HG02610 (cell line): ENCODE data around the gene KRT81.
A peak's percentile ranks its signal among the peaks of the same experiment; 100 is the strongest.

Experiments
- ATAC-seq: cut with Tn5 transposase; IDR thresholded peaks from one replicate; pipeline ENCODE4 v1.9.1; 2021; ENCODE audit warnings: mild to moderate bottlenecking, moderate library complexity; ENCODE audit not compliant: unreplicated experiment

The KRT81 gene

GRCh38 chr12:52291267-52291935 is at the start of gene KRT81:
TSS of gene KRT81 (minus strand) at chr12:52291534. CDS start at chr12:52291465, 69 bp downstream.
- no peak for ATAC-seq

- ATAC-seq, result no peak
Observed at GRCh38 chr12:52338241-52338960, 47.1 kb upstream of the KRT81 start.

GRCh38 chr12:52337054-52337453 is 45.7 kb upstream of the KRT81 start:
- ATAC-seq, result no peak

- ATAC-seq, result no peak
Observed at GRCh38 chr12:52336641-52337040, 45.3 kb upstream of the KRT81 start.

GRCh38 chr12:52335598-52336262 is 44.4 kb upstream of the KRT81 start:
- ATAC-seq, result no peak

GRCh38 chr12:52334185-52334584 is 42.9 kb upstream of the KRT81 start:
- no peak for ATAC-seq

- no peak for ATAC-seq
Observed at GRCh38 chr12:52333321-52333720, 42.0 kb upstream of the KRT81 start.

GRCh38 chr12:52332381-52332780 is 41.0 kb upstream of the KRT81 start:
- no peak for ATAC-seq

- ATAC-seq, result no peak
Observed at GRCh38 chr12:52331833-52332232, 40.5 kb upstream of the KRT81 start.

GRCh38 chr12:52331039-52331438 is 39.7 kb upstream of the KRT81 start:
- no peak for ATAC-seq

- ATAC-seq, result no peak
Observed at GRCh38 chr12:52327830-52328500, 36.6 kb upstream of the KRT81 start.

GRCh38 chr12:52327052-52327829 is 35.9 kb upstream of the KRT81 start:
- peak; percentile 87 for ATAC-seq

- ATAC-seq, result no peak
Observed at GRCh38 chr12:52324153-52324444, 32.8 kb upstream of the KRT81 start.

- no peak for ATAC-seq
Observed at GRCh38 chr12:52323416-52324152, 32.2 kb upstream of the KRT81 start.

GRCh38 chr12:52323001-52323400 is 31.7 kb upstream of the KRT81 start:
- no peak for ATAC-seq

- ATAC-seq, result no peak
Observed at GRCh38 chr12:52322069-52322468, 30.7 kb upstream of the KRT81 start.

GRCh38 chr12:52321418-52321817 is 30.1 kb upstream of the KRT81 start:
- ATAC-seq, result no peak

GRCh38 chr12:52320784-52321400 is 29.6 kb upstream of the KRT81 start, which contains the start of gene KRT83:
TSS of gene KRT83 (minus strand) at chr12:52321398. CDS start at chr12:52321335, 63 bp downstream.
- no peak for ATAC-seq

- no peak for ATAC-seq
Observed at GRCh38 chr12:52319097-52319496, 27.8 kb upstream of the KRT81 start.
